BLaER1 (cell line): ENCODE data around the gene TAAR9.
A peak's percentile ranks its signal among the peaks of the same experiment; 100 is the strongest.
"Not testable (repeated sequence)": the region's sequence is repeated elsewhere in the genome, so short reads cannot be mapped to it uniquely, and the experiment has no call there.

Experiments used
- H3K27ac ChIP-seq: shearing (Covaris generic); formaldehyde crosslinking; 2 replicates; pipeline ENCODE4 v1.8.1; 2022
- H3K27me3 ChIP-seq: shearing (Covaris generic); formaldehyde crosslinking; 2 replicates; pipeline ENCODE4 v1.8.1; 2022
- H3K36me3 ChIP-seq: shearing (Covaris generic); formaldehyde crosslinking; 2 replicates; pipeline ENCODE4 v1.8.1; 2022
- H3K4me1 ChIP-seq: shearing (Covaris generic); formaldehyde crosslinking; 2 replicates; pipeline ENCODE4 v1.8.1; 2022
- H3K4me2 ChIP-seq: shearing (Covaris generic); formaldehyde crosslinking; 2 replicates; pipeline ENCODE4 v1.8.1; 2022
- H3K4me3 ChIP-seq: shearing (Covaris generic); formaldehyde crosslinking; 2 replicates; pipeline ENCODE4 v1.8.1; 2022
- H3K9ac ChIP-seq: shearing (Covaris generic); formaldehyde crosslinking; 2 replicates; pipeline ENCODE4 v1.8.1; 2022
- H3K9me3 ChIP-seq: shearing (Covaris generic); formaldehyde crosslinking; 2 replicates; pipeline ENCODE4 v1.8.1; 2022
- H4K20me1 ChIP-seq: shearing (Covaris generic); formaldehyde crosslinking; 2 replicates; pipeline ENCODE4 v1.8.1; 2022
- Cebpa-rat ChIP-seq: shearing (Covaris generic); IDR thresholded peaks from 2 replicates; pipeline ENCODE4 v1.8.1; 2022

Gene TAAR9

GRCh38 chr6:132513831-132514545 lies 24.1 kb upstream of the TAAR9 start:
- H3K4me1 ChIP-seq, result peaks cover 29% of the 10 kb centered on the region
- H3K4me2 ChIP-seq, result peak overlapping the region; percentile 82
- no peaks in the 10 kb centered on the region for H3K27me3 ChIP-seq
- H3K9ac ChIP-seq, result no peak overlapping the region
- peaks cover 15% of the 10 kb centered on the region for H4K20me1 ChIP-seq
- H3K4me3 ChIP-seq, result peak overlapping the region; percentile 78
- TF ChIP-seq Cebpa-rat, result no peak
- H3K27ac ChIP-seq, result no peak overlapping the region
- H3K36me3 ChIP-seq, result no peaks in the 10 kb centered on the region
- H3K9me3 ChIP-seq, result no peaks in the 10 kb centered on the region

- Histone ChIP-seq H4K20me1 (peaks cover 12% of the 10 kb centered on the region), H3K9ac (no peak overlapping the region), H3K27ac (no peak overlapping the region), H3K4me2 (no peak overlapping the region), H3K4me1 (peaks cover 28% of the 10 kb centered on the region), H3K27me3 (no peaks in the 10 kb centered on the region), H3K4me3 (no peak overlapping the region), H3K9me3 (no peaks in the 10 kb centered on the region), H3K36me3 (no peaks in the 10 kb centered on the region)
- no peak for TF ChIP-seq Cebpa-rat
Measured at GRCh38 chr6:132515386-132515785, 22.7 kb upstream of the TAAR9 start.

GRCh38 chr6:132520953-132521352 lies 17.1 kb upstream of the TAAR9 start:
- H3K9ac ChIP-seq, result no peak overlapping the region
- no peak for TF ChIP-seq Cebpa-rat
- no peak overlapping the region for H3K4me3 ChIP-seq
- H3K4me2 ChIP-seq, result no peak overlapping the region
- no peaks in the 10 kb centered on the region for H3K36me3 ChIP-seq
- no peaks in the 10 kb centered on the region for H3K9me3 ChIP-seq
- no peaks in the 10 kb centered on the region for H3K27me3 ChIP-seq
- no peak overlapping the region for H3K27ac ChIP-seq
- no peaks in the 10 kb centered on the region for H3K4me1 ChIP-seq
- H4K20me1 ChIP-seq, result no peaks in the 10 kb centered on the region

- Histone ChIP-seq H3K4me1 (no peaks in the 10 kb centered on the region), H3K4me3 (no peak overlapping the region), H3K36me3 (no peaks in the 10 kb centered on the region), H3K9ac (no peak overlapping the region), H3K27me3 (no peaks in the 10 kb centered on the region), H3K9me3 (no peaks in the 10 kb centered on the region), H3K4me2 (no peak overlapping the region), H4K20me1 (no peaks in the 10 kb centered on the region), H3K27ac (no peak overlapping the region)
- TF ChIP-seq Cebpa-rat, result no peak
Measured at GRCh38 chr6:132524646-132525045, 13.4 kb upstream of the TAAR9 start.

GRCh38 chr6:132525866-132526265 lies 12.2 kb upstream of the TAAR9 start:
- Histone ChIP-seq H3K36me3 (no peaks in the 10 kb centered on the region), H4K20me1 (no peaks in the 10 kb centered on the region), H3K4me1 (no peaks in the 10 kb centered on the region), H3K4me3 (no peak overlapping the region), H3K9me3 (no peaks in the 10 kb centered on the region), H3K9ac (no peak overlapping the region), H3K27ac (no peak overlapping the region), H3K27me3 (no peaks in the 10 kb centered on the region), H3K4me2 (no peak overlapping the region)
- no peak for TF ChIP-seq Cebpa-rat

- H3K36me3 ChIP-seq, result no peaks in the 10 kb centered on the region
- no peaks in the 10 kb centered on the region for H3K4me1 ChIP-seq
- no peak overlapping the region for H3K4me2 ChIP-seq
- H4K20me1 ChIP-seq, result no peaks in the 10 kb centered on the region
- H3K9me3 ChIP-seq, result no peaks in the 10 kb centered on the region
- no peak for TF ChIP-seq Cebpa-rat
- H3K9ac ChIP-seq, result no peak overlapping the region
- H3K27me3 ChIP-seq, result no peaks in the 10 kb centered on the region
- H3K4me3 ChIP-seq, result no peak overlapping the region
- no peak overlapping the region for H3K27ac ChIP-seq
Measured at GRCh38 chr6:132526461-132526860, 11.6 kb upstream of the TAAR9 start.

GRCh38 chr6:132527791-132528190 lies 10.3 kb upstream of the TAAR9 start:
- no peaks in the 10 kb centered on the region for H3K27me3 ChIP-seq
- no peaks in the 10 kb centered on the region for H3K9me3 ChIP-seq
- no peak overlapping the region for H3K27ac ChIP-seq
- H3K4me3 ChIP-seq, result no peak overlapping the region
- H3K36me3 ChIP-seq, result no peaks in the 10 kb centered on the region
- no peak overlapping the region for H3K4me2 ChIP-seq
- no peaks in the 10 kb centered on the region for H3K4me1 ChIP-seq
- no peaks in the 10 kb centered on the region for H4K20me1 ChIP-seq
- no peak for TF ChIP-seq Cebpa-rat
- no peak overlapping the region for H3K9ac ChIP-seq

GRCh38 chr6:132530293-132530974 lies 7.6 kb upstream of the TAAR9 start:
- Histone ChIP-seq H3K9me3 (peaks cover 11% of the 10 kb centered on the region), H3K27me3 (no peaks in the 10 kb centered on the region), H3K27ac (no peak overlapping the region), H3K4me2 (no peak overlapping the region), H3K36me3 (no peaks in the 10 kb centered on the region), H3K4me1 (no peaks in the 10 kb centered on the region), H3K4me3 (no peak overlapping the region), H3K9ac (no peak overlapping the region), H4K20me1 (no peaks in the 10 kb centered on the region)
- TF ChIP-seq Cebpa-rat, result no peak

GRCh38 chr6:132534546-132534945 lies 3.5 kb upstream of the TAAR9 start:
- H3K4me2 ChIP-seq, H4K20me1 ChIP-seq, H3K27me3 ChIP-seq, H3K4me3 ChIP-seq, H3K36me3 ChIP-seq, H3K4me1 ChIP-seq, H3K9ac ChIP-seq, H3K27ac ChIP-seq: not testable (repeated sequence)
- H3K9me3 ChIP-seq, result peaks cover 11% of the 10 kb centered on the region

- H3K27me3 ChIP-seq, result no peaks in the 10 kb centered on the region
- no peaks in the 10 kb centered on the region for H4K20me1 ChIP-seq
- H3K4me1 ChIP-seq, result no peaks in the 10 kb centered on the region
- H3K4me2 ChIP-seq, result no peak overlapping the region
- H3K4me3 ChIP-seq, result no peak overlapping the region
- TF ChIP-seq Cebpa-rat, result no peak
- H3K9me3 ChIP-seq, result peaks cover 11% of the 10 kb centered on the region
- no peak overlapping the region for H3K9ac ChIP-seq
- no peaks in the 10 kb centered on the region for H3K36me3 ChIP-seq
- H3K27ac ChIP-seq, result no peak overlapping the region
Measured at GRCh38 chr6:132537145-132537544, 932 bp upstream of the TAAR9 start.
